Measurements from ENCODE around the gene ARHGAP22. TPM values are rescaled to one million over a fixed set of nuclear protein-coding genes. Genes with fewer than 3 reads are reported as not detected.

Gene ARHGAP22
- total RNA-seq, 2 experiments from 2014 or later: not detected

DNA sequence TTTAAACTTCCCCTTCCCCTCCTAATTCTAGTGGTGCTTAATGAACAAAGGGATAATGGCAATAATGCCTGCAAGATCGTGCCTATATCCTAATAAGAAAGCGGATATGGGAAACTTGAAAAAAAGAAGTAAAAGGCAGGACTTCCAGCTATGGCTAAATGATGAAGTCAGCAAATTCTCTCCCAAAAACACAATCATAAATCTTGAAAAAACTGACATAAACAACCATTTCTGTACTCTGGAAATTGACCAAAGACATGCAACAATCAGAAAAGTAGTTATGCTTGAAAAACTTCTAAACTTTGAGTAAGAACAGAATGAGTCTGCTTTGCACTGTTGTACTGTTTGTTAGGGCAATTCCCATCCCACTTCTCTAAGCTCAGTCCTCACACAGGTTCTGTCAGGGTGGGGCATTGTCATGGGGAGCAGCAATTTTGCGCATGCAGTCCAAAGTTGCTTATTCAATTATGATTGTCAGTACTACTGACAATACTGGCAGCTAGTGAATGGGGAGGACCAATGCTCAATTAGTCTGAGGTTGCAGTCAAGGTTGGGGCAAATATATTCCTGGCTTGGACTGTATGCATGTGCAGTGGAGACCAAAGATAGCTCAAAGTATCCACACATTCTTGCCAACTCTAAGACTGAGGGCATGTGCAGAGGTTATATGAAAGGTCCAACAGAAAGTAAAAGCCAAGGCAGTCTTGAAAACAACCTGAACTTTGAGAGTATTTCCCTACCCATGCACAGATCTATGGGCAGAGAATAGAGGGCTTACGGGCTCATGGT is 34.1 kb upstream of the ARHGAP22 start:
- peaks cover 1% of the 10 kb centered on the region for H3K36me3 Mint-ChIP-seq
- H3K27ac Mint-ChIP-seq: no peak overlapping the region
- CTCF ChIA-PET: interaction anchor here (1.3 to 2.2 kb wide), 2 partner anchors 17 to 19 kb away, joined by 7 to 10 read pairs; no protein-coding TSS in a partner anchor
- no peak for ATAC-seq
- no peak for DNase-seq
- peaks cover 31% of the 10 kb centered on the region for H3K27me3 Mint-ChIP-seq
- no peak overlapping the region for H3K4me3 Mint-ChIP-seq
- peaks cover 8% of the 10 kb centered on the region for H3K4me1 Mint-ChIP-seq
- peaks cover 11% of the 10 kb centered on the region for H3K9me3 Mint-ChIP-seq (ENCODE audit: low read depth)

DNA sequence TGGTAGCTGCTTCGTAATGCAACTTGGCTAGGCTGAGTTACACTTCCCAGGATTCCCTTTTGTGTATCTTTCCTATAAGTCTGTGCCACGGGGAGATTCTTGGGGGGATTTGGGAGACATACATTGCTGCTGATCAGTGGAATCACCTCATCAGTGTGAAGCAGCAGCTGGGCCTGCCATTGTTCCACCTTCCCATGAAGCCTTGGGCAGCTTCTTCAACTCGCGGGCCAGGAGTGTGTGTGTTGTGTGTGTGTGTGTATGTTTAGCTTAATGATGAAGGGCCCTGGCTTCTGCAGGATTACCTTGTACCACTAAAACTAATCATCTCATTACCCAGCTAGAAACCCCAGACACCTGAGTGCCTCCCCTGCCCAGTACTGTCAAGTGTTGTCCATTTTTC is 33.3 kb upstream of the ARHGAP22 start:
- ATAC-seq (no peak), DNase-seq (no peak)
- H3K4me1 Mint-ChIP-seq: peaks cover 15% of the 10 kb centered on the region
- H3K27ac Mint-ChIP-seq: no peak overlapping the region
- peaks cover 28% of the 10 kb centered on the region for H3K27me3 Mint-ChIP-seq
- peaks cover 11% of the 10 kb centered on the region for H3K9me3 Mint-ChIP-seq (ENCODE audit: low read depth)
- CTCF ChIA-PET: interaction anchor here (1.3 to 2.2 kb wide), 2 partner anchors 18 to 20 kb away, joined by 7 to 10 read pairs; no protein-coding TSS in a partner anchor
- H3K36me3 Mint-ChIP-seq: peaks cover 1% of the 10 kb centered on the region
- H3K4me3 Mint-ChIP-seq: no peak overlapping the region

DNA sequence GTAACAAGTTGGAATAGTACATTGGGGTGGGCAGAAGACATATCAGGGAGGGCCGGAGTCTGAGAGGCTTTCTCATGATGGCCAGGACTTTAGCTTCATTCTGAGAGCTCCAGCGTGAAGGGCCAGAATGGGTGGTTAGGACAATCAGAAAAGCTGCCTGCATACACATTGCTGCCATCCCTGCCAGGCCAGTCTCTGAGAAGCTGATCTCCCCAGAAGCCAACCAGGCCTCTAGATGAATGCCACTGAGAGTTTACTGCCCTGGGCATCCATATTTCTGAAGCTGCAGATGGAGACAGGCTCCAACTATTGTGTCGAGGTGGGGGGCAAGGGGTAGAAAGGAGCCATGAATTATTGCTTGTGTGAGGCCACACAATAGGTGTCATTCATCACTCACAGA is 32.0 kb upstream of the ARHGAP22 start:
- Mint-ChIP-seq H3K36me3 (peaks cover 1% of the 10 kb centered on the region), H3K4me3 (no peak overlapping the region), H3K27ac (no peak overlapping the region), H3K4me1 (peaks cover 15% of the 10 kb centered on the region), H3K9me3 (ENCODE audit: low read depth) (peaks cover 10% of the 10 kb centered on the region), H3K27me3 (peaks cover 38% of the 10 kb centered on the region)
- ATAC-seq (no peak), DNase-seq (no peak)
- CTCF ChIA-PET: interaction anchor here (0.9 kb wide), 1 partner anchor 22 kb away, joined by 3 read pairs; no protein-coding TSS in a partner anchor

DNA sequence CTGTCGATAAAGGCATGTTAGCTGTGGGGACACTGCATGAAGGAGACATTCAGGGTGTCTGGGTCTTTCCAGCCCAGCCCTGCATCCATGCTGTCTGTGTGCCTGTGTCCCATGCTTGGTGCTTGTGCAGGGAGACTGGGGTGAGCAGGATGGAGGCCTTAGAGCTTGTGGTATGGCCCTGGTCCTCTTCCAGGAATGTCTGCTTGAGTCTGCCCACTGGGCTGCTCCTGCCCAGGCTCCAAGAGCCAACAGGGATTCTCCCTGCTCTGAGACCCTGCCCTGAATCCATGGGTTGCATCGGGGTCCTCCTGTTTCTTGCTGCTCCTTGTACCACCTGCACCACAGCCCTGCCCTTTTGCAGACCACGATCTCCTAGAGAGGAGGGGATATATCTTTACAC is 31.4 kb upstream of the ARHGAP22 start:
- ATAC-seq (no peak), DNase-seq (no peak)
- Mint-ChIP-seq H3K36me3 (peaks cover 1% of the 10 kb centered on the region), H3K4me3 (no peak overlapping the region), H3K4me1 (peaks cover 15% of the 10 kb centered on the region), H3K27me3 (peaks cover 38% of the 10 kb centered on the region), H3K27ac (no peak overlapping the region), H3K9me3 (ENCODE audit: low read depth) (peaks cover 7% of the 10 kb centered on the region)
- CTCF ChIA-PET: interaction anchor here (0.9 to 3.0 kb wide), 2 partner anchors 21 to 28 kb away, joined by 3 to 12 read pairs; no protein-coding TSS in a partner anchor

DNA sequence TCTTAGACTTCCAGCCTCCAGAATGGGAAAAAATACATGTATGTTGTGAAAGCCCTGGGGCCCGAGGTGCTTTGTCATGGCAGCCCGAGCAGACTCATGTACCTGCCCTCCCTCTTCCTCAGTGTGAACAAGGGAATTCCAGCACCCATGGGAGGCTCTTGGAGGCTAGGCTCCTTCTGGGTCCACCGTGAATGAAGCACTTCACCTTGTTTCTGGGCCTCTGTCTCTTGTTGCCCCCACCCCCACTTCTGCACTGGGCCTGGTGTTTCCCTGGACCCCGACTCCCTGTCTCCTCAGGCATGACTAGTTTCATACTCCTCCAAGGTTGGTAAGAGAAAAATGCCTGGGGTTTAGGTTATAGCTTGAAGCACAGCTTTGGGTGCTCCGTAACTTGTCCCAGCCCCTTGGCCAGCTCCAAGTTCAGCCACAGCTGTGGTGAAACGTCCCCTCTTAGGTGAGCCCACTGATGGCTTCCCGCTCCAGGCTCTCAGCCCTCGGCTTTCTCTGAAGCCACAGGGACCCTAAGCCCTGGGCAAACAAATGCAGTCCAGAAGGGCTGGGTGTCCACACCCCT is 30.2 kb upstream of the ARHGAP22 start:
- H3K27ac Mint-ChIP-seq: no peak overlapping the region
- no peak for ATAC-seq
- CTCF ChIA-PET: interaction anchor here (3.0 to 3.3 kb wide), 2 partner anchors 21 to 27 kb away, joined by 12 to 18 read pairs; no protein-coding TSS in a partner anchor
- H3K36me3 Mint-ChIP-seq: peaks cover 1% of the 10 kb centered on the region
- H3K4me1 Mint-ChIP-seq: peaks cover 15% of the 10 kb centered on the region
- peaks cover 38% of the 10 kb centered on the region for H3K27me3 Mint-ChIP-seq
- H3K4me3 Mint-ChIP-seq: no peak overlapping the region
- DNase-seq: no peak
- peaks cover 3% of the 10 kb centered on the region for H3K9me3 Mint-ChIP-seq (ENCODE audit: low read depth)

DNA sequence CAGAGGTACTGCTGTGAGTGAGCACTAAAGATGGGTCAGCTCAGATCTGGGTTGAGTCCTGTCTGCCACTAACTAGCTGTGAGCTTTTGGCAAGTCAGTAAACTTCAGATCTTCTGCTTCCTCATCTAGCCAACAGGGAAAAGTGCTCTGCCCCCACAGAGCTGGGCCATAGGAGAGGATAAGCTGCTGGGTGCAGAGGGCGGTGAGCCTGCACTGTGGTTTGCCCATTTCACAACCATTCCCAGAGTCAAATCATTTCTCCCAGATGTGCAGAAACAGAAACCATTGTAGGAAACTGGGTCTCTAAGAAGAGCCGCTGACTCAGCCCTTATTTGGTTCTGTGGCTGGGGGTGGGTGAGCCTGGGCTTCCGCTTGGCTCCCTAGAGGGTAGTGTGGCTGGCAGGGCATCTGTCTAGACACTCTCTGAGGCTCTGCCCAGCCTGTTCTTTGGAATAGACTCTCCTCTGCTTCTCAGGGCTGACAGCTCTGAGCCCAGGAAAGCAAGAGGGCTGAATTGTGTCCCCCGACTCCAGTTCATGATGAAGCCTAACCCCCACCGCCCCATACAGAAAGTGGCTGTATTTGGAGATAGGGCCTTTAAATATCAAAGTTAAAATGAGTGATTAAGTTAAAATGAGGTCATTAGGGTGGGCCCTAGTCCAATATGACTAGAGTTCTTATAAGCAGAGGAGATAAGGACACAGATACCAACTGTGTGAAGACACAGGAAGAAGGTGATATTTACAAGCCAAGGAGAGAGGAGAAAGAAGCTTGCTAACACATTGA is 29.5 kb upstream of the ARHGAP22 start:
- peak; percentile 58 for DNase-seq
- Mint-ChIP-seq H3K9me3 (ENCODE audit: low read depth) (peaks cover 2% of the 10 kb centered on the region), H3K4me3 (no peak overlapping the region), H3K27me3 (peaks cover 39% of the 10 kb centered on the region), H3K4me1 (peaks cover 15% of the 10 kb centered on the region), H3K36me3 (peaks cover 1% of the 10 kb centered on the region), H3K27ac (no peak overlapping the region)
- peak; percentile 89 for ATAC-seq
- CTCF ChIA-PET: interaction anchor here (1.2 to 3.3 kb wide), 3 partner anchors 20 to 26 kb away, joined by 4 to 18 read pairs (median 12); no protein-coding TSS in a partner anchor

DNA sequence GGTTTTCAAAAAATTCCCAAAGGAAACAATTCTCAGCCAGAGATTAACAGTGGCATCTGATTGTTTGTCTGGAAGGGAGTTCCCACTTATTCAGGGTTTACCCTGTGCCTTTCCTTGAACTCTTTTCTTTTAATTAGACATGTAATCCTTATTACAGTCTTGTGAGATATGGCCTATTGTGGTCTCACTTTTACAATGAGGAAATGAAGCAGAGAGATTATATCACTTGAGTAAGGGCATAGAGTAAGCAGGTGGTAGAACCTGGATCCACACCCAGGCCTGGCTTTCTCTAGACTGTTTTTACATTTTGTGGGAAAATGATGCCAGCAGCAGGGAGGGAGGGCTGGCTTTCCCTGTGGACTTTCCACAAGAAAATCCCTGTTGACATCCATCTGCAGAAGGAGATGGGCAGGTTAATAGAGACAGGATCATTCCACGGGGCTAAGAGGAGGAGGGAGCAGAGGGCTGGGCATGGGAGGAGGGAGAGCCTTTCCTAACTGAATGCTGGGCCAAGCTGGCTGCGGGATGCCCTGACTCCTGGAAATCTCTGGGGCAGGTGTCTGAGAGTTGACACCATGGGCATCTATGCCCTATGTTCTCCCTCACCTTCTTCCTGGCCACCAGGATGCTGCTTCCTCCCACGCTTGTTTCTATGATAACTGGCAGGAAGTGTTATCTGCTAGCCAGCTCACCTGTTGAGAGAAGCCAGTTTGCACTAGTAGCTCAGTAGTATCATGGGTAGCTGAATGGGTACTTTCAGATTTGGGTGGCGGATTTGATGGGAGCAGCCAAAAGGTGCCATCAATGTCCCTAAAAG is 28.7 kb upstream of the ARHGAP22 start:
- no peak overlapping the region for H3K27ac Mint-ChIP-seq
- H3K9me3 Mint-ChIP-seq (ENCODE audit: low read depth): peaks cover 2% of the 10 kb centered on the region
- no peak overlapping the region for H3K4me3 Mint-ChIP-seq
- peaks cover 35% of the 10 kb centered on the region for H3K27me3 Mint-ChIP-seq
- H3K36me3 Mint-ChIP-seq: peaks cover 1% of the 10 kb centered on the region
- H3K4me1 Mint-ChIP-seq: peaks cover 15% of the 10 kb centered on the region
- peak; percentile 35 for ATAC-seq
- CTCF ChIA-PET: interaction anchor here (1.2 to 3.3 kb wide), 4 partner anchors 19 to 25 kb away, joined by 3 to 18 read pairs (median 8); no protein-coding TSS in a partner anchor
- no peak for DNase-seq

DNA sequence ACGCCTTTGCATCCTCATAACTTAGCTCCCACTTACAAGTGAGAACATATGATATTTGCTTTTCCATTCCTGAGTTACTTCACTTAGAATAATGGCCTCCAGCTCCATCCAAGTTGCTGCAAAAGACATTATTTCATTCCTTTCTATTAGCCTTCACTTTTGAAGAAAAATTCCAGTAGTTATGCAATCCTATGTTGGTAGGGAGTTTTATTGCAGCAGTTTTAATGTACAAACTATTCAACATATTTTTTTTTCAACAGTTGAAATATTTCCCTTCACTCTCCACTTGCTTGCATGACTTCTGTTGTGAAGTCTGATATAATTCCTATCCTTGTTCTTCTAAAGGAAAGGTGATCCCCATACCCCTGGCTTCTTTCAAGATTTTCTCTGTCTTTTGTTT is 27.3 kb upstream of the ARHGAP22 start:
- DNase-seq: no peak
- Mint-ChIP-seq H3K36me3 (no peaks in the 10 kb centered on the region), H3K27ac (no peak overlapping the region), H3K9me3 (ENCODE audit: low read depth) (no peaks in the 10 kb centered on the region), H3K27me3 (peaks cover 29% of the 10 kb centered on the region), H3K4me3 (no peak overlapping the region), H3K4me1 (peaks cover 15% of the 10 kb centered on the region)
- no peak for ATAC-seq
- CTCF ChIA-PET: interaction anchor here (1.2 to 3.3 kb wide), 2 partner anchors 24 to 26 kb away, joined by 3 to 18 read pairs; no protein-coding TSS in a partner anchor

DNA sequence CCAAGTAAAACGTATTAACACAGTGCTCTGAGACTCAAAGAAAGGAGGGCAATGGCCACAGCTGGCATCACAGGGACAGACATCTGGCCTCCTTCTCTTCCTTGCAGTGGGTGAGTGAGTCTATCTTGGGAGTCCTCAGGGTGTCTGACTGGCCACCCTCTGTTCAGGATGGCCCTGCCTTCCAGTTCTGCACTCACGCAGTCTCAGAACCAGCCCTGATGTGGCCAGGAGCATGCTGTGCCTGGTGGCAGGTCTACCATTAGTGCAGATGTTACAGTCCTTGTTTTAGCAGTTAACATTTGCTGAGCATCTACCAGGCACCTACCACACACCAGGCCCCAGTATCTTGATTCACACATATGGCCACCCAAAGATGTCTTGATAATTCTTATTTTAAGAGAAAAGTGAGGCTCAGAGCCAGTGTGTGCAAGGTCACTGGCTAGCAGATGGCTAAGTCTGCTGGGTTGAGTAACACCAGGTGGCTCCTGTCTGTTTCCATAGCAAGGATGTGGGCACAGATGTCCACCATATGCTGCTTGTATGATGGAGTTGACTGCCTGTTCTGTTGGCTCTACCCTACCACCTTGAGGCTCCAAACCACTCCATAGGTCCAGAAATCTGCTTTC is 23.2 kb upstream of the ARHGAP22 start:
- H3K36me3 Mint-ChIP-seq: no peaks in the 10 kb centered on the region
- H3K27me3 Mint-ChIP-seq: peaks cover 33% of the 10 kb centered on the region

DNA sequence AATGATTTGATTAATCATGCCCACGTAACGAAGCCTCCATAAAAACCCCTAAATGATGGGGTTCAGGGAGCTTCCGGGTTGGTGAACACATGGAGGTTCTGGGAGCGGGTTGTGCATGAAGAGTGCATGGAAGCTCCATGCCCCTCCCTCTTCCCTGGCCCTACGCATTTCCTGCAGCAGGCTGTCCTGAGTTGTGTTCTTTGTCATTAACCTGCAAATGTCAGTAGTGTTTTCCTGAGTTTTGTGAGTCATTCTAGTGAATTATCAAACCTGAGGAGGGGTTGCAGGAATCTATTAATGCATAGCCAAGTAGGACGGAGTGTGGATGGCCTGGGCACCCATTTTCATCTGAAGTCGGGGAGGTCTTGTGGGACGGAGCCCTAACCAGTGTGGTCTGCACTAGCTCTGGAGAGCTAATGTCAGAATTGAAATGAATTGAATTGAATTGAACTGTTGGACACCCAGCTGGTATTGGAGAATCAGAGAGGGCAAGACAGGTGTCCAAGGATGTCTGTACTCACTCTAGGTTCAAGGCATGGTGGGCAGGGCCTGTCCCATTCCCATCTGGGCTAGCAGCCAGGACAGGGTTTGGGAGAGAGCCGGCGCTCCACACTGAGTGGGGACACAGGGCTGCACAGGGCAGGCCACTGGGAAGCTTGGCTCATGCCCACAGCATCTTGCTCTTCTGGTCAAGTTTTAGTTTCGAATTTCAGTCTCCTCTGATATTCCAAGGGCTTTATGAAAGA is 22.3 kb upstream of the ARHGAP22 start:
- no peaks in the 10 kb centered on the region for H3K36me3 Mint-ChIP-seq
- no peaks in the 10 kb centered on the region for H3K4me1 Mint-ChIP-seq
- no peak for ATAC-seq
- no peak for DNase-seq
- H3K27ac Mint-ChIP-seq: no peak overlapping the region
- peaks cover 26% of the 10 kb centered on the region for H3K27me3 Mint-ChIP-seq
- H3K9me3 Mint-ChIP-seq (ENCODE audit: low read depth): no peaks in the 10 kb centered on the region
- CTCF ChIA-PET: interaction anchor here (1.0 to 1.5 kb wide), 2 partner anchors 19 to 29 kb away, joined by 3 to 4 read pairs; no protein-coding TSS in a partner anchor
- no peak overlapping the region for H3K4me3 Mint-ChIP-seq

More for the DNA sequence above, 23.2 kb upstream of the ARHGAP22 start:
- Mint-ChIP-seq H3K9me3 (ENCODE audit: low read depth) (no peaks in the 10 kb centered on the region), H3K4me3 (no peak overlapping the region), H3K4me1 (no peaks in the 10 kb centered on the region), H3K27ac (no peak overlapping the region)
- ATAC-seq: no peak
- CTCF ChIA-PET: no interaction called here
- no peak for DNase-seq

DNA sequence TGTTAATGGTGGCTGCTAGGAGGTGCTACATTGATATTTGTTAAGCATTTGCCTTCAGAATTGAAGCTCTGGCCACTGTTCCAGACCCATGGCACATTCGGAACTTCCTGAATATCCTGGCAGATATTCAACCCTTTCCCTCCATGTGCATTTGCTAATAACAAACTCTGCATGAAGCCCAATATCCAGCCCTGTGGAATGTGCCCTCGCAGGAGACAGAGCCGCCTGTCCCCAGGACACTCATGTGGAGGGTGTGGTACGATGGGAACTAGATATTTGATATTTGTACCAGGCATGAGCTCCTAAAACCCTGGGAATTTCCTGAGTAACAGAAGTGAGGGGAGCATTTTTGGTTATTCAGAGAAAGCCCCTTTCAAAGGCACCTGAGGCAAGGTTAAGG is 21.6 kb upstream of the ARHGAP22 start:
- CTCF ChIA-PET: interaction anchor here (1.0 to 1.5 kb wide), 2 partner anchors 18 to 30 kb away, joined by 3 to 4 read pairs; no protein-coding TSS in a partner anchor
- ATAC-seq: no peak
- H3K4me3 Mint-ChIP-seq: no peak overlapping the region
- H3K4me1 Mint-ChIP-seq: no peaks in the 10 kb centered on the region
- H3K36me3 Mint-ChIP-seq: no peaks in the 10 kb centered on the region
- H3K27ac Mint-ChIP-seq: no peak overlapping the region
- no peak for DNase-seq
- peaks cover 24% of the 10 kb centered on the region for H3K27me3 Mint-ChIP-seq
- H3K9me3 Mint-ChIP-seq (ENCODE audit: low read depth): no peaks in the 10 kb centered on the region
